Activated effector memory CD4-positive, alpha-beta T cell treated with Interleukin-2 at 50 U/mL for 16 hours (primary cell): ENCODE data around the gene RABL3.
A peak's percentile ranks its signal among the peaks of the same experiment; 100 is the strongest.
"Not testable (repeated sequence)": the region's sequence is repeated elsewhere in the genome, so short reads cannot be mapped to it uniquely, and the experiment has no call there.

Source experiments
- DNase-seq: peaks from one replicate; pipeline ENCODE4 v3.0.0-alpha.2; 2020

The RABL3 gene

GRCh38 chr3:120742198-120742848, at the start of gene RABL3, which contains the start of gene GTF2E1:
Gene RABL3, minus strand, starts transcription at chr3:120742516. Its CDS starts 9 bp downstream, at chr3:120742507.
Gene GTF2E1, plus strand, starts transcription at chr3:120742744. Its CDS starts 7,809 bp downstream, at chr3:120750553.
- peak; percentile 93 for DNase-seq

GRCh38 chr3:120791913-120792312, 49.6 kb upstream of the RABL3 start:
- DNase-seq = no peak

GRCh38 chr3:120791010-120791409, 48.7 kb upstream of the RABL3 start:
- DNase-seq = no peak

GRCh38 chr3:120785832-120786231, 43.5 kb upstream of the RABL3 start:
- DNase-seq = not testable (repeated sequence)

- DNase-seq = no peak
Measured at GRCh38 chr3:120780977-120781376, 38.7 kb upstream of the RABL3 start.

- no peak for DNase-seq
Measured at GRCh38 chr3:120778776-120779175, 36.5 kb upstream of the RABL3 start.

- no peak for DNase-seq
Measured at GRCh38 chr3:120775411-120775810, 33.1 kb upstream of the RABL3 start.

GRCh38 chr3:120773932-120774331, 31.6 kb upstream of the RABL3 start:
- no peak for DNase-seq

- no peak for DNase-seq
Measured at GRCh38 chr3:120772081-120772480, 29.8 kb upstream of the RABL3 start.

GRCh38 chr3:120770891-120771290, 28.6 kb upstream of the RABL3 start:
- no peak for DNase-seq

GRCh38 chr3:120769436-120769835, 27.1 kb upstream of the RABL3 start:
- DNase-seq = no peak

GRCh38 chr3:120767106-120767505, 24.8 kb upstream of the RABL3 start:
- DNase-seq = no peak

GRCh38 chr3:120766576-120766975, 24.3 kb upstream of the RABL3 start:
- no peak for DNase-seq

- no peak for DNase-seq
Measured at GRCh38 chr3:120765830-120766493, 23.6 kb upstream of the RABL3 start.

GRCh38 chr3:120764206-120764605, 21.9 kb upstream of the RABL3 start:
- DNase-seq = no peak

- no peak for DNase-seq
Measured at GRCh38 chr3:120763601-120764000, 21.3 kb upstream of the RABL3 start.

- no peak for DNase-seq
Measured at GRCh38 chr3:120762615-120763014, 20.3 kb upstream of the RABL3 start.

GRCh38 chr3:120758551-120758950, 16.2 kb upstream of the RABL3 start:
- not testable (repeated sequence) for DNase-seq

- no peak for DNase-seq
Measured at GRCh38 chr3:120756061-120756460, 13.7 kb upstream of the RABL3 start.

GRCh38 chr3:120753810-120754209, 11.5 kb upstream of the RABL3 start:
- DNase-seq = no peak

- DNase-seq = no peak
Measured at GRCh38 chr3:120752865-120753264, 10.5 kb upstream of the RABL3 start.

GRCh38 chr3:120752230-120752629, 9.9 kb upstream of the RABL3 start:
- DNase-seq = no peak

- no peak for DNase-seq
Measured at GRCh38 chr3:120749843-120750242, 7.5 kb upstream of the RABL3 start.

- no peak for DNase-seq
Measured at GRCh38 chr3:120745466-120745865, 3.1 kb upstream of the RABL3 start.
